Central memory CD8-positive, alpha-beta T cell (primary cell): Measurements from ENCODE around the gene SPATA7.
A peak's percentile ranks its signal among the peaks of the same experiment; 100 is the strongest.
"Not testable (repeated sequence)": the region's sequence is repeated elsewhere in the genome, so short reads cannot be mapped to it uniquely, and the experiment has no call there.

Experiments
- ATAC-seq: fragments of 150-1000 bp; cut with Tn5 transposase; replicated peaks from 2 replicates; pipeline ENCODE4 v1.10.0; 2022; ENCODE audit warnings: mild to moderate bottlenecking, moderate FRiP score, moderate number of reproducible peaks; ENCODE audit not compliant: poor library complexity, severe bottlenecking; ENCODE audit errors: extremely low read depth
- DNase-seq, 2 donors: peaks; one replicate each; pipeline ENCODE4 v3.0.0; 2021; ENCODE audit warnings: low spot score in 2 of 2
- H3K27ac Mint-ChIP-seq: one replicate; pipeline ENCODE4 v1.8.0; 2022; ENCODE audit warnings: low read depth, mild to moderate bottlenecking, moderate library complexity, mixed read lengths
- H3K27me3 Mint-ChIP-seq: one replicate; pipeline ENCODE4 v1.8.0; 2022; ENCODE audit warnings: mixed read lengths
- H3K36me3 Mint-ChIP-seq: one replicate; pipeline ENCODE4 v1.8.0; 2022; ENCODE audit warnings: mild to moderate bottlenecking, moderate library complexity, mixed read lengths; ENCODE audit not compliant: insufficient read depth
- H3K4me1 Mint-ChIP-seq: one replicate; pipeline ENCODE4 v1.8.0; 2022; ENCODE audit warnings: mixed read lengths
- H3K4me3 Mint-ChIP-seq: one replicate; pipeline ENCODE4 v1.8.0; 2022; ENCODE audit warnings: mild to moderate bottlenecking, moderate library complexity, mixed read lengths
- H3K9me3 Mint-ChIP-seq: one replicate; pipeline ENCODE4 v1.8.0; 2022; ENCODE audit warnings: mixed read lengths

The SPATA7 gene

GRCh38 chr14:88379706-88380343 is 5.6 kb upstream of the SPATA7 start:
- Mint-ChIP-seq H3K4me3 (no peak overlapping the region), H3K27ac (no peak overlapping the region), H3K27me3 (peaks cover under 1% of the 10 kb centered on the region), H3K9me3 (no peaks in the 10 kb centered on the region), H3K36me3 (no peaks in the 10 kb centered on the region), H3K4me1 (no peaks in the 10 kb centered on the region)
- ATAC-seq = no peak
- no peak for DNase-seq

GRCh38 chr14:88380405-88380804 is 5.1 kb upstream of the SPATA7 start:
- Mint-ChIP-seq H3K4me1 (no peaks in the 10 kb centered on the region), H3K4me3 (no peak overlapping the region), H3K9me3 (no peaks in the 10 kb centered on the region), H3K36me3 (no peaks in the 10 kb centered on the region), H3K27ac (no peak overlapping the region), H3K27me3 (no peaks in the 10 kb centered on the region)
- no peak for DNase-seq
- ATAC-seq = no peak

- not testable (repeated sequence) for H3K9me3 Mint-ChIP-seq, H3K27me3 Mint-ChIP-seq, H3K27ac Mint-ChIP-seq, DNase-seq, ATAC-seq, H3K36me3 Mint-ChIP-seq, H3K4me1 Mint-ChIP-seq, H3K4me3 Mint-ChIP-seq
Observed at GRCh38 chr14:88381634-88382033, 3.8 kb upstream of the SPATA7 start.

- H3K27me3 Mint-ChIP-seq = no peaks in the 10 kb centered on the region
- H3K9me3 Mint-ChIP-seq = no peaks in the 10 kb centered on the region
- DNase-seq (no peak), ATAC-seq (no peak)
- no peaks in the 10 kb centered on the region for H3K36me3 Mint-ChIP-seq
- H3K4me3 Mint-ChIP-seq = peak overlapping the region; percentile 96
- peak overlapping the region; percentile 90 for H3K27ac Mint-ChIP-seq
- peaks cover 8% of the 10 kb centered on the region for H3K4me1 Mint-ChIP-seq
Observed at GRCh38 chr14:88384718-88385117, 739 bp upstream of the SPATA7 start.

- H3K27me3 Mint-ChIP-seq = no peaks in the 10 kb centered on the region
- peak overlapping the region; percentile 90 for H3K27ac Mint-ChIP-seq
- peaks cover 10% of the 10 kb centered on the region for H3K4me1 Mint-ChIP-seq
- no peaks in the 10 kb centered on the region for H3K9me3 Mint-ChIP-seq
- ATAC-seq (no peak), DNase-seq (no peak)
- H3K4me3 Mint-ChIP-seq = peak overlapping the region; percentile 96
- H3K36me3 Mint-ChIP-seq = no peaks in the 10 kb centered on the region
Observed at GRCh38 chr14:88386256-88386794, 868 bp downstream of the SPATA7 start.

- Mint-ChIP-seq H3K27ac (no peak overlapping the region), H3K36me3 (no peaks in the 10 kb centered on the region), H3K9me3 (no peaks in the 10 kb centered on the region), H3K4me1 (peaks cover 10% of the 10 kb centered on the region), H3K27me3 (no peaks in the 10 kb centered on the region), H3K4me3 (no peak overlapping the region)
- DNase-seq (no peak), ATAC-seq (no peak)
Observed at GRCh38 chr14:88388741-88389282, 3.4 kb downstream of the SPATA7 start.

GRCh38 chr14:88392609-88393008 is 7.2 kb downstream of the SPATA7 start:
- no peak for ATAC-seq
- Mint-ChIP-seq H3K27ac (no peak overlapping the region), H3K9me3 (no peaks in the 10 kb centered on the region), H3K4me3 (no peak overlapping the region), H3K27me3 (no peaks in the 10 kb centered on the region), H3K36me3 (no peaks in the 10 kb centered on the region), H3K4me1 (peaks cover 5% of the 10 kb centered on the region)
- no peak for DNase-seq

- H3K27ac Mint-ChIP-seq = no peak overlapping the region
- peaks cover 15% of the 10 kb centered on the region for H3K9me3 Mint-ChIP-seq
- H3K27me3 Mint-ChIP-seq = no peaks in the 10 kb centered on the region
- H3K36me3 Mint-ChIP-seq = peaks cover 4% of the 10 kb centered on the region
- no peak overlapping the region for H3K4me3 Mint-ChIP-seq
- H3K4me1 Mint-ChIP-seq = peaks cover 6% of the 10 kb centered on the region
- ATAC-seq (no peak), DNase-seq (no peak)
Observed at GRCh38 chr14:88411039-88411438, 25.6 kb downstream of the SPATA7 start.

- no peaks in the 10 kb centered on the region for H3K4me1 Mint-ChIP-seq
- no peak for DNase-seq
- no peak for ATAC-seq
- H3K4me3 Mint-ChIP-seq = no peak overlapping the region
- no peaks in the 10 kb centered on the region for H3K27me3 Mint-ChIP-seq
- no peak overlapping the region for H3K27ac Mint-ChIP-seq
- peaks cover 17% of the 10 kb centered on the region for H3K9me3 Mint-ChIP-seq
- H3K36me3 Mint-ChIP-seq = peaks cover 7% of the 10 kb centered on the region
Observed at GRCh38 chr14:88417594-88417993, 32.1 kb downstream of the SPATA7 start.

- DNase-seq (no peak), ATAC-seq (no peak)
- no peak overlapping the region for H3K27ac Mint-ChIP-seq
- no peaks in the 10 kb centered on the region for H3K4me1 Mint-ChIP-seq
- no peak overlapping the region for H3K4me3 Mint-ChIP-seq
- H3K9me3 Mint-ChIP-seq = peaks cover 17% of the 10 kb centered on the region
- H3K27me3 Mint-ChIP-seq = no peaks in the 10 kb centered on the region
- peaks cover 7% of the 10 kb centered on the region for H3K36me3 Mint-ChIP-seq
Observed at GRCh38 chr14:88420187-88420586, 34.7 kb downstream of the SPATA7 start.

GRCh38 chr14:88421286-88421685 is 35.8 kb downstream of the SPATA7 start:
- no peak for DNase-seq
- H3K27ac Mint-ChIP-seq = no peak overlapping the region
- no peaks in the 10 kb centered on the region for H3K27me3 Mint-ChIP-seq
- H3K36me3 Mint-ChIP-seq = peaks cover 5% of the 10 kb centered on the region
- ATAC-seq = no peak
- peaks cover 8% of the 10 kb centered on the region for H3K9me3 Mint-ChIP-seq
- H3K4me1 Mint-ChIP-seq = no peaks in the 10 kb centered on the region
- no peak overlapping the region for H3K4me3 Mint-ChIP-seq

GRCh38 chr14:88422047-88422446 is 36.6 kb downstream of the SPATA7 start:
- no peak for DNase-seq
- Mint-ChIP-seq H3K27ac (no peak overlapping the region), H3K36me3 (peaks cover 5% of the 10 kb centered on the region), H3K4me3 (no peak overlapping the region), H3K4me1 (no peaks in the 10 kb centered on the region), H3K27me3 (no peaks in the 10 kb centered on the region), H3K9me3 (peaks cover 8% of the 10 kb centered on the region)
- ATAC-seq = no peak

GRCh38 chr14:88422919-88423650 is 37.6 kb downstream of the SPATA7 start:
- ATAC-seq (no peak), DNase-seq (no peak)

More at GRCh38 chr14:88422919-88423650, 37.6 kb downstream of the SPATA7 start:
- H3K9me3 Mint-ChIP-seq = peaks cover 1% of the 10 kb centered on the region
- H3K27me3 Mint-ChIP-seq = no peaks in the 10 kb centered on the region
- no peak overlapping the region for H3K27ac Mint-ChIP-seq
- H3K4me3 Mint-ChIP-seq = no peak overlapping the region
- peaks cover 3% of the 10 kb centered on the region for H3K36me3 Mint-ChIP-seq
- H3K4me1 Mint-ChIP-seq = no peaks in the 10 kb centered on the region
